BE2C (cell line): ENCODE measurements around the gene ADGRL3.
"Not testable (repeated sequence)": the region's sequence is repeated elsewhere in the genome, so short reads cannot be mapped to it uniquely, and the experiment has no call there.

Experiments
- DNase-seq: peaks from one replicate; pipeline ENCODE4 v3.0.0-alpha.2; 2020
- H3K27me3 ChIP-seq: fragments of 250-450 bp; sonication (Bioruptor Pico); 2 replicates; pipeline ENCODE4 v1.5.1; 2020; ENCODE audit warnings: mild to moderate bottlenecking
- H3K36me3 ChIP-seq: fragments of 250-450 bp; sonication (Bioruptor Pico); 2 replicates; pipeline ENCODE4 v1.5.1; 2020; ENCODE audit warnings: mild to moderate bottlenecking
- H3K4me1 ChIP-seq: fragments of 250-450 bp; sonication (Bioruptor Pico); 2 replicates; pipeline ENCODE4 v1.5.1; 2020
- H3K4me3 ChIP-seq: 2 replicates; pipeline ENCODE4 v1.5.1; 2011; ENCODE audit warnings: low read depth, low read length
- H3K9me3 ChIP-seq: fragments of 250-450 bp; sonication (Bioruptor Pico); 2 replicates; pipeline ENCODE4 v1.5.1; 2020
- CTCF ChIP-seq: IDR thresholded peaks from 2 replicates; pipeline ENCODE4 v1.5.1; 2012; ENCODE audit warnings: mild to moderate bottlenecking, low read depth, low read length

Gene ADGRL3

GRCh38 chr4:61507091-61507490, 307.0 kb downstream of the ADGRL3 start:
- Histone ChIP-seq H3K4me3 (no peak overlapping the region), H3K9me3 (no peaks in the 10 kb centered on the region; the same call in 1 of the 2 replicates), H3K36me3 (no peaks in the 10 kb centered on the region), H3K4me1 (peaks cover 4% of the 10 kb centered on the region; the same call in 1 of the 2 replicates), H3K27me3 (no peaks in the 10 kb centered on the region)
- TF ChIP-seq CTCF: no peak
- no peak for DNase-seq

- H3K4me3 ChIP-seq, H3K36me3 ChIP-seq, H3K9me3 ChIP-seq, H3K4me1 ChIP-seq, DNase-seq, H3K27me3 ChIP-seq: not testable (repeated sequence)
Measured at GRCh38 chr4:61509721-61510241, 309.7 kb downstream of the ADGRL3 start.

GRCh38 chr4:61511716-61512488, 311.8 kb downstream of the ADGRL3 start:
- DNase-seq: no peak
- Histone ChIP-seq H3K9me3 (no peaks in the 10 kb centered on the region), H3K4me1 (no peaks in the 10 kb centered on the region), H3K36me3 (no peaks in the 10 kb centered on the region), H3K27me3 (no peaks in the 10 kb centered on the region), H3K4me3 (no peak overlapping the region)
- no peak for TF ChIP-seq CTCF

- Histone ChIP-seq H3K9me3 (no peaks in the 10 kb centered on the region), H3K4me3 (no peak overlapping the region), H3K27me3 (no peaks in the 10 kb centered on the region), H3K36me3 (no peaks in the 10 kb centered on the region), H3K4me1 (no peaks in the 10 kb centered on the region)
- DNase-seq: no peak
- no peak for TF ChIP-seq CTCF
Measured at GRCh38 chr4:61514991-61515390, 314.9 kb downstream of the ADGRL3 start.

GRCh38 chr4:61517144-61517543, 317.0 kb downstream of the ADGRL3 start:
- TF ChIP-seq CTCF: no peak
- no peaks in the 10 kb centered on the region for H3K27me3 ChIP-seq
- no peaks in the 10 kb centered on the region for H3K36me3 ChIP-seq
- H3K4me1 ChIP-seq: no peaks in the 10 kb centered on the region
- no peak overlapping the region for H3K4me3 ChIP-seq
- DNase-seq: no peak
- H3K9me3 ChIP-seq: no peaks in the 10 kb centered on the region

- Histone ChIP-seq H3K36me3 (no peaks in the 10 kb centered on the region), H3K4me1 (no peaks in the 10 kb centered on the region), H3K4me3 (no peak overlapping the region), H3K9me3 (no peaks in the 10 kb centered on the region), H3K27me3 (no peaks in the 10 kb centered on the region)
- no peak for TF ChIP-seq CTCF
- DNase-seq: no peak
Measured at GRCh38 chr4:61520166-61520565, 320.0 kb downstream of the ADGRL3 start.
